Panc1 (cell line): ENCODE results near the gene ABTB2. TPM values are rescaled to one million over a fixed set of nuclear protein-coding genes. Genes with fewer than 3 reads are reported as not detected.

Experiments
- ATAC-seq: fragments of 200-7000 bp; cut with Tn5 transposase; 2 replicates; pipeline ENCODE4 v1.9.1; 2020; ENCODE audit warnings: mild to moderate bottlenecking, moderate library complexity
- BruUV-seq: library from RNA; stranded (reverse); fragments of 400-500 nt; replicated peaks from 2 replicates; lab custom pipeline; 2021; lab: Mats Ljungman, UMichigan
- CTCF ChIA-PET: fragments of 300-600 bp; sonication (Branson Sonifier 250); formaldehyde crosslinking; loops from one replicate; lab custom pipeline; 2022; ENCODE audit warnings: antibody characterized with exemption; lab: Charles Lee
- POLR2A ChIA-PET: fragments of 300-600 bp; sonication (Branson Sonifier 250); formaldehyde crosslinking; loops from one replicate; lab custom pipeline; 2022; ENCODE audit warnings: antibody characterized with exemption; lab: Charles Lee
- DNase-seq: peaks from one replicate; pipeline ENCODE4 v3.0.0-alpha.2; 2010; ENCODE audit warnings: low read depth, low spot score
- H3K27ac ChIP-seq: 2 replicates; pipeline ENCODE4 v1.5.1; 2011; ENCODE audit warnings: mild to moderate bottlenecking, low read length, inconsistent platforms
- H3K27me3 ChIP-seq: fragments of 200-500 bp; sonication (Bioruptor generic); 2 replicates; pipeline ENCODE4 v1.6.0; 2014; ENCODE audit warnings: low read length, inconsistent platforms; ENCODE audit not compliant: control insufficient read depth, insufficient read depth
- H3K36me3 ChIP-seq: fragments of 200-500 bp; sonication (Bioruptor generic); 2 replicates; pipeline ENCODE4 v1.5.1; 2014; ENCODE audit warnings: inconsistent platforms, mild to moderate bottlenecking, low read length, moderate library complexity; ENCODE audit not compliant: control insufficient read depth, insufficient read depth
- H3K4me1 ChIP-seq: 2 replicates; pipeline ENCODE4 v1.5.1; 2011; ENCODE audit warnings: inconsistent platforms, mild to moderate bottlenecking, low read length, moderate library complexity; ENCODE audit not compliant: control insufficient read depth, insufficient read depth
- H3K4me3 ChIP-seq, 2 experiments: 2 replicates each; pipeline ENCODE4 v1.5.1; 2011 to 2012; ENCODE audit warnings: low read depth in 2 of 2, low read length in 2 of 2, mild to moderate bottlenecking in 2 of 2, inconsistent platforms in 1 of 2, moderate library complexity in 1 of 2
- H3K9me3 ChIP-seq: fragments of 200-500 bp; sonication (Bioruptor generic); 2 replicates; pipeline ENCODE4 v1.5.1; 2014; ENCODE audit warnings: low read depth, mild to moderate bottlenecking, inconsistent platforms, low read length, moderate library complexity; ENCODE audit not compliant: control insufficient read depth, insufficient read depth
- POLR2AphosphoS5 ChIP-seq: IDR thresholded peaks from 2 replicates; pipeline ENCODE4 v1.6.1; 2012; ENCODE audit warnings: mild to moderate bottlenecking, low read depth, low read length, moderate library complexity
- SIN3A ChIP-seq: IDR thresholded peaks from 2 replicates; pipeline ENCODE4 v1.6.1; 2012; ENCODE audit warnings: low read depth, mild to moderate bottlenecking, low read length, moderate library complexity, borderline replicate concordance; ENCODE audit not compliant: insufficient read depth
- TCF7L2 ChIP-seq: IDR thresholded peaks from 2 replicates; pipeline ENCODE4 v1.6.1; 2011; ENCODE audit warnings: mild to moderate bottlenecking, low read depth, low read length, inconsistent platforms
- in situ Hi-C: cut with HindIII; loops from 2 replicates; pipeline ENCODE4 v1.10.0; 2016; ENCODE audit warnings: low sequenced_read_pairs, low pct_unique_long_range_greater_than_20kb
- intact Hi-C: fragments of 100-400 bp; cut with micrococcal nuclease; formaldehyde crosslinking; loops from one replicate; pipeline ENCODE4 v1.10.0; 2022; ENCODE audit not compliant: unreplicated experiment
- total RNA-seq: library from RNA; stranded (reverse); gene quantifications from one replicate; pipeline ENCODE4 v1.2.1, GENCODE V29; 2021; ENCODE audit not compliant: unreplicated experiment
- TF ChIP-seq, protein P1 (sequence below): fragments of 450-650 bp; IDR thresholded peaks from 2 replicates; pipeline ENCODE4 v1.5.1; 2017; ENCODE audit warnings: mild to moderate bottlenecking
- TF ChIP-seq, protein P2 (sequence below), 2 experiments: IDR thresholded peaks; 2 replicates each; pipeline ENCODE4 v1.6.1; 2011 to 2012; ENCODE audit warnings: low read depth in 2 of 2, control low read depth in 1 of 2, low read length in 1 of 2, mild to moderate bottlenecking in 1 of 2, moderate library complexity in 1 of 2; ENCODE audit not compliant: insufficient read depth in 1 of 2

Gene ABTB2
- total RNA-seq, 1 experiment from 2014 or later: 22.7 TPM

DNA sequence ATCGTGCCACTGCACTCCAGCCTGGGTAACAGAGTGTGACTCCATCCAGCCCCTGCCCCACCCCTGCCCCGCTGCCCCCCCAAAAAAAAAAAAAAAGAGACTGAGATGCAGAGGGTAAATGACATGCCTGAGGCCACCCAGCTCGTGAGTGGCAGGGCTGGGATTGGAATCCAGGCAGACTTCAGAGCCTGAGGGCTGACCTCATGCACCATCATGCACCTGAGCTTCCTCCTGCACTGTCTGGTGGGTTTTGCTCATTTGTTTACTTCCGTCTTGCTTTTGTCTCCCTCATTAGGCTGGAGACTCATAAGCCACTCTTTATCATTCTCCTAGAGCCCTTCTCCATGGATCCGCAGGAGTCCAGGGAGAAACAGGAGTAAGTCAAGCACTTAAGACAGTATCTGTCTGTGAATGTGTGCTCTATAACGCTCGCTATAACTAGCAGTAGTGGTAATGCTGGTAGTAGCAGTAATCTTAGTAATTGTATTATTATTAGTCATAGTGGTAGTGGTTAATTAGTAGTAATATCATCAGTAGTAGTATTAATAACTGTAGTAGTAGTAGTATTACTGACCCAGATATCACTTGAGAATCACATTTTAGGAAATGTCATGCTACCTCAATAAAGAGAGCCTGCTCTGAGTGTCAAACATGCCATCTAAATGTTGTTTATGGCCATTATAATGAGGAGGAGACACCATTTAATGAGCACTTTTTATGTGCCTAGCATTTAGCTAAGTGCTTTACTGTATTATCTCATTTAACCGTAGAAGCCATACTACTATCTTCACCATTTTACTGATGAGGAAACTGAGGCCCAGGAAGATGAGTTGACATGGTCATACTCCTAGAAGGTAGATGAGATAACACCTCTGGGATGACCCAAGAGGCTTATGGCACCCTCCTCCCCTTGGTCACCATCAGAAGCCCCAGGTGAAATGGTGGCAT lies 167.3 kb downstream of the ABTB2 start:
- CTCF ChIA-PET: interaction anchor here (0.6 kb wide), 1 partner anchor 16 kb away, joined by 11 read pairs; no protein-coding TSS in a partner anchor
- no peak overlapping the region for H3K27ac ChIP-seq
- peaks cover 15% of the 10 kb centered on the region for H3K4me1 ChIP-seq
- no peaks in the 10 kb centered on the region for H3K9me3 ChIP-seq
- in situ Hi-C loops: no loop called here
- DNase-seq (no peak), ATAC-seq (no peak)
- intact Hi-C loops: no loop called here
- no peaks in the 10 kb centered on the region for H3K27me3 ChIP-seq
- no peaks in the 10 kb centered on the region for H3K36me3 ChIP-seq
- TF ChIP-seq, protein P1, sequence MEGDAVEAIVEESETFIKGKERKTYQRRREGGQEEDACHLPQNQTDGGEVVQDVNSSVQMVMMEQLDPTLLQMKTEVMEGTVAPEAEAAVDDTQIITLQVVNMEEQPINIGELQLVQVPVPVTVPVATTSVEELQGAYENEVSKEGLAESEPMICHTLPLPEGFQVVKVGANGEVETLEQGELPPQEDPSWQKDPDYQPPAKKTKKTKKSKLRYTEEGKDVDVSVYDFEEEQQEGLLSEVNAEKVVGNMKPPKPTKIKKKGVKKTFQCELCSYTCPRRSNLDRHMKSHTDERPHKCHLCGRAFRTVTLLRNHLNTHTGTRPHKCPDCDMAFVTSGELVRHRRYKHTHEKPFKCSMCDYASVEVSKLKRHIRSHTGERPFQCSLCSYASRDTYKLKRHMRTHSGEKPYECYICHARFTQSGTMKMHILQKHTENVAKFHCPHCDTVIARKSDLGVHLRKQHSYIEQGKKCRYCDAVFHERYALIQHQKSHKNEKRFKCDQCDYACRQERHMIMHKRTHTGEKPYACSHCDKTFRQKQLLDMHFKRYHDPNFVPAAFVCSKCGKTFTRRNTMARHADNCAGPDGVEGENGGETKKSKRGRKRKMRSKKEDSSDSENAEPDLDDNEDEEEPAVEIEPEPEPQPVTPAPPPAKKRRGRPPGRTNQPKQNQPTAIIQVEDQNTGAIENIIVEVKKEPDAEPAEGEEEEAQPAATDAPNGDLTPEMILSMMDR: no peak
- TF ChIP-seq, protein P2, sequence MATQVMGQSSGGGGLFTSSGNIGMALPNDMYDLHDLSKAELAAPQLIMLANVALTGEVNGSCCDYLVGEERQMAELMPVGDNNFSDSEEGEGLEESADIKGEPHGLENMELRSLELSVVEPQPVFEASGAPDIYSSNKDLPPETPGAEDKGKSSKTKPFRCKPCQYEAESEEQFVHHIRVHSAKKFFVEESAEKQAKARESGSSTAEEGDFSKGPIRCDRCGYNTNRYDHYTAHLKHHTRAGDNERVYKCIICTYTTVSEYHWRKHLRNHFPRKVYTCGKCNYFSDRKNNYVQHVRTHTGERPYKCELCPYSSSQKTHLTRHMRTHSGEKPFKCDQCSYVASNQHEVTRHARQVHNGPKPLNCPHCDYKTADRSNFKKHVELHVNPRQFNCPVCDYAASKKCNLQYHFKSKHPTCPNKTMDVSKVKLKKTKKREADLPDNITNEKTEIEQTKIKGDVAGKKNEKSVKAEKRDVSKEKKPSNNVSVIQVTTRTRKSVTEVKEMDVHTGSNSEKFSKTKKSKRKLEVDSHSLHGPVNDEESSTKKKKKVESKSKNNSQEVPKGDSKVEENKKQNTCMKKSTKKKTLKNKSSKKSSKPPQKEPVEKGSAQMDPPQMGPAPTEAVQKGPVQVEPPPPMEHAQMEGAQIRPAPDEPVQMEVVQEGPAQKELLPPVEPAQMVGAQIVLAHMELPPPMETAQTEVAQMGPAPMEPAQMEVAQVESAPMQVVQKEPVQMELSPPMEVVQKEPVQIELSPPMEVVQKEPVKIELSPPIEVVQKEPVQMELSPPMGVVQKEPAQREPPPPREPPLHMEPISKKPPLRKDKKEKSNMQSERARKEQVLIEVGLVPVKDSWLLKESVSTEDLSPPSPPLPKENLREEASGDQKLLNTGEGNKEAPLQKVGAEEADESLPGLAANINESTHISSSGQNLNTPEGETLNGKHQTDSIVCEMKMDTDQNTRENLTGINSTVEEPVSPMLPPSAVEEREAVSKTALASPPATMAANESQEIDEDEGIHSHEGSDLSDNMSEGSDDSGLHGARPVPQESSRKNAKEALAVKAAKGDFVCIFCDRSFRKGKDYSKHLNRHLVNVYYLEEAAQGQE (IDR thresholded peaks at IDR 0.05; ENCODE audit: insufficient read depth in 1 of 2, low read depth in 2 of 2, low read length in 1 of 2): no peak
- TF ChIP-seq SIN3A (no peak), POLR2AphosphoS5 (no peak), TCF7L2 (no peak)
- POLR2A ChIA-PET: no interaction called here
- BruUV-seq: no TSS peak
- H3K4me3 ChIP-seq: no peak overlapping the region

DNA sequence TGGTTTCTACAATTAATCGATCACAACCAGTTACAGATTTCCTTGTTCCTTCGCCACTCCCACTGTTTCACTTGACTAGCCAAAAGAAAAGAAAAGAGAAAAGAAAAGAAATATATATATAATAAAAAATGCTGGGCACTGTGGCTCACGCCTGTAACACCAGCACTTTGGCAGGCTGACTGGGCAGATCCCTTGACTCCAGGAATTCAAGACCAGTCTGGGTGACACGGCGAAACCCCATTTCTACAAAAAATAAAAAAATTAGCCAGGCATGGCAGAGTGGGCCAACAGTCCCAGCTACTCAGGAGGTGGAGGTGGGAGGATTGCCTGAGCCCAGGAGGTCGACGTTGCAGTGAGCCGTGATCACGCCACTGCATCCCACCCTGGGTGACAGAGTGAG lies 168.6 kb downstream of the ABTB2 start:
- Histone ChIP-seq H3K9me3 (no peaks in the 10 kb centered on the region), H3K27ac (no peak overlapping the region), H3K27me3 (no peaks in the 10 kb centered on the region), H3K4me1 (peaks cover 15% of the 10 kb centered on the region), H3K36me3 (no peaks in the 10 kb centered on the region), H3K4me3 (no peak overlapping the region)
- no TSS peak for BruUV-seq
- intact Hi-C loops (no loop called here), in situ Hi-C loops (no loop called here)
- ATAC-seq (no peak), DNase-seq (no peak)
- ChIA-PET POLR2A (no interaction called here), CTCF (no interaction called here)
- TF ChIP-seq, protein P1: no peak
- TF ChIP-seq SIN3A: no peak
- no peak for TF ChIP-seq POLR2AphosphoS5
- TF ChIP-seq TCF7L2: no peak
- TF ChIP-seq, protein P2 (IDR thresholded peaks at IDR 0.05; ENCODE audit: insufficient read depth in 1 of 2, low read depth in 2 of 2, low read length in 1 of 2): no peak
